Large intestine (tissue), 3 donors: Measurements from ENCODE around the gene SARM1. TPM values are rescaled to one million over a fixed set of nuclear protein-coding genes. Genes with fewer than 3 reads are reported as not detected.

ENCODE experiments used
- DNase-seq, 2 donors: peaks; one replicate each; pipeline versions ENCODE4 v3.0.0 to v3.0.0-alpha.2; 2013
- H3K27ac ChIP-seq: one replicate; pipeline ENCODE4 v1.5.1; 2013; ENCODE audit warnings: low read length
- H3K27me3 ChIP-seq: 2 replicates; pipeline ENCODE4 v1.6.1; 2013; ENCODE audit warnings: low read length; ENCODE audit not compliant: control insufficient read depth, insufficient read depth
- H3K36me3 ChIP-seq: 2 replicates; pipeline ENCODE4 v1.6.1; 2013; ENCODE audit warnings: low read length; ENCODE audit not compliant: control insufficient read depth, insufficient read depth
- H3K4me1 ChIP-seq: one replicate; pipeline ENCODE4 v1.6.1; 2013; ENCODE audit warnings: low read length; ENCODE audit not compliant: control insufficient read depth, insufficient read depth
- H3K4me3 ChIP-seq: one replicate; pipeline ENCODE4 v1.5.1; 2013; ENCODE audit warnings: low read length
- H3K9me3 ChIP-seq: one replicate; pipeline ENCODE4 v1.6.1; 2013; ENCODE audit warnings: mild to moderate bottlenecking, low read depth, low read length, moderate library complexity; ENCODE audit not compliant: control insufficient read depth
- WGBS: methylation state at CpG from one replicate; pipeline ENCODE4 v1.1.5; 2013; ENCODE audit warnings: low lambda C conversion rate; ENCODE audit not compliant: insufficient coverage; 5-methylcytosine and 5-hydroxymethylcytosine counted together
- polyA plus RNA-seq: library from polyadenylated mRNA; unstranded; fragments of 120-200 nt; gene quantifications from one replicate; pipeline ENCODE4 v1.2.1, GENCODE V29; 2013

Gene SARM1
- polyA plus RNA-seq, 1 donor = 17.0 TPM

DNA sequence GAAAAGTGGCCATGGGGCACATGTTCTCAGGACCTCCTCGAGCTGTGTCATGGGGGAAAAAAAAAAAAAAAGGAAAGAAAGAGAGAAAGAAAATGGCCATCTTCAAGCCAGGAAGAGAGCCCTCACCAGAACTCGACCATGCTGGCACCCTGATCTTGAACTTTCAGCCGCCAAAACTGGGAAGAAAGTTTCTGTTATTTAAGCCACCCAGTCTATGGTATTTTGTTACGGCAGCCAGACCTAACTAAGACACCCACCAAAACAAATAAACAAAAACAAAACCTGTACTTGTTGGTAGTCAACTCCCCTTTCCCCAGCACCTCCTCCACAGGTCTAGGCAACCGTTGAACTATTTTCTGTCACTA, 75.9 kb downstream of the SARM1 start:
- WGBS = 69% methylated on average over 2 of the region's 5 CpGs
- H3K27ac ChIP-seq = no peak overlapping the region
- H3K36me3 ChIP-seq = no peaks in the 10 kb centered on the region
- DNase-seq = no peak
- H3K27me3 ChIP-seq = no peaks in the 10 kb centered on the region
- H3K4me1 ChIP-seq = no peaks in the 10 kb centered on the region
- no peak overlapping the region for H3K4me3 ChIP-seq
- H3K9me3 ChIP-seq = no peaks in the 10 kb centered on the region

DNA sequence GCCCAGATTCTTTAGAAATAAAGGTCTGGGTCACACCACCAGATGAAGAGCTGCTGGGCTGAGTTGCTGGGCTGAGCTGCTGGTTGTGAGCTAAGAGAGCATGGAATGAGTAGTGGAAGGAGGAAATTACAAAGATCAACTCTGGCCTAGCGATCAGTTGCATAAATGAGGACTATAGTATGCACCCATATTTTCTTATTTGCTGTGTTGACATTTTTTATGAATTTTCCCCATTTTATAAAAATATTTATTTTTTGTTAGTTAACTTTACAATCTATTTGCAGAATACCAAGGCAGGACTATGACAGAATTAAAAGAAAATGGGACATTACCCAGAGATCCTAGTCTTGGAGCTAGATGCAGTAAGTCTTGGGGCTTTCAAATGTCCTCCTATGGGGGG, 78.4 kb downstream of the SARM1 start:
- whole genome bisulfite sequencing = 80% methylated on average over 1 of the region's 1 CpG
- DNase-seq = no peak
- H3K9me3 ChIP-seq = no peaks in the 10 kb centered on the region
- no peak overlapping the region for H3K4me3 ChIP-seq
- no peak overlapping the region for H3K27ac ChIP-seq
- H3K4me1 ChIP-seq = no peaks in the 10 kb centered on the region
- H3K27me3 ChIP-seq = no peaks in the 10 kb centered on the region
- no peaks in the 10 kb centered on the region for H3K36me3 ChIP-seq

Other genes with a start within 250 kb of the SARM1 start
- 31.0 TPM for gene TMEM97, start 52.5 kb upstream of the SARM1 start, polyA plus RNA-seq
- 46.6 TPM for gene IFT20, start 36.2 kb upstream of the SARM1 start, polyA plus RNA-seq
- gene TNFAIP1, start 35.9 kb upstream of the SARM1 start, polyA plus RNA-seq = 31.8 TPM
- gene POLDIP2, start 14.2 kb upstream of the SARM1 start, polyA plus RNA-seq = 68.2 TPM
- not detected for gene SEBOX, start 6.5 kb upstream of the SARM1 start, polyA plus RNA-seq
- 12.2 TPM for gene VTN, start 1.4 kb upstream of the SARM1 start, polyA plus RNA-seq
- gene SLC46A1, start 34.5 kb downstream of the SARM1 start, polyA plus RNA-seq = 13.7 TPM
- 10.7 TPM for gene SLC13A2, start 102.0 kb downstream of the SARM1 start, polyA plus RNA-seq
- gene FOXN1, start 134.7 kb downstream of the SARM1 start, polyA plus RNA-seq = 0.04 TPM
- 48.9 TPM for gene UNC119, start 180.9 kb downstream of the SARM1 start, polyA plus RNA-seq
- gene PIGS, start 199.8 kb downstream of the SARM1 start, polyA plus RNA-seq = 88.7 TPM
- gene ALDOC, start 205.2 kb downstream of the SARM1 start, polyA plus RNA-seq = 15.0 TPM
- 35.1 TPM for gene SPAG5, start 227.3 kb downstream of the SARM1 start, polyA plus RNA-seq
- 15.2 TPM for gene RSKR, start 242.5 kb downstream of the SARM1 start, polyA plus RNA-seq